Anterior cingulate cortex (tissue), 58 donors: ENCODE results near the gene ACSBG1.
"Not testable (repeated sequence)": the region's sequence is repeated elsewhere in the genome, so short reads cannot be mapped to it uniquely, and the experiment has no call there.

Experiments
- DNase-seq, 58 donors: peaks; one replicate each; lab custom pipeline; 2025; lab: John Stamatoyannopoulos, UW

The ACSBG1 gene

DNA sequence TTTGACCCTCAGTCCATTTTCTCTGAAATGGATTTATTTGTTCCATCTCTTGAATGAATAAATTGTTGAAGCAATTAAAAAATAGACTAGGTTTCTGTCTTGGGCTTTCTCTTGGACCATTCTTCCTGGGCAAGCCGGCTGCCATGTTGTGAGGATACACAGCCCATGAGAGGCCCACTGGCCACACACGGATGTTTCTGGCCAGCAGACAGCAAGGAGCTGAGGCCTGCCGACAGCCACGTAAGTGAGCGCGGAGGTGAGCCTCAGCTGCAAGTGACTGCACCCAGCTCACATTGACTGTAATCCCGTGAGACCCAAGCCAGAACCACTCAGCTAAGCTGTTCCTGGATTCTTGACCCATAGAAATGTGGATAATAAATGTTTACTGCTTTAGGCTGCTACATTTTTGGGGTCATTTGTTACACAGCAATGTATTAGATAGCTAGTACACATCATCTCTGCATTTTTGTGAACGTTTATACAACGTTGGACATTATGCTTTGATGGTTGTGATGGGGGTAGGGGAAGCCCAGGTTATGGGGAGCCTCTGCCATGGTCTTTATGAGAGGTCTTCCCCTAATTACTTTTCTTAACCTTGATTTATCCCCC is 62.4 kb downstream of the ACSBG1 start:
- no peak for DNase-seq

- DNase-seq: no peak
Measured at GRCh38 chr15:78170848-78171773, 63.3 kb downstream of the ACSBG1 start.

DNA sequence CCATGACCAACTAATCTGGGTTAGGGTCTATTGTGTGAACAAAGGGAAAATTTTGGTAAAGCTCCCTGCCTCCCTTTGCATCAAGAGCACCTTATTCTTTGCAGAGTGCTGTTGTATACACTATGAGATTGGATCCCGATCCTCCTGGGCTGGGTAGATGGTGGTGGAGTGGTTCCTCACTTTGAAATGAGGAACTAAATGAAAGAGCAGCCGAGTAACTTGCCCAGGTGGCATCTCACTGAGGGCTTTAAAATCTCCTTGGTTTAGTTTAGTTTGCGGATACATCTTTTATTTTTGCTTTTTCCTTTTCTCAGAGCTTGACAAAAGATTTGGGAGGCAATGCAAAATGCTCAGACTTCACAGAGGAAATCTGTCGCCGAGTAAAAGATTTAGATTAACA is 65.8 kb downstream of the ACSBG1 start:
- no peak for DNase-seq

DNA sequence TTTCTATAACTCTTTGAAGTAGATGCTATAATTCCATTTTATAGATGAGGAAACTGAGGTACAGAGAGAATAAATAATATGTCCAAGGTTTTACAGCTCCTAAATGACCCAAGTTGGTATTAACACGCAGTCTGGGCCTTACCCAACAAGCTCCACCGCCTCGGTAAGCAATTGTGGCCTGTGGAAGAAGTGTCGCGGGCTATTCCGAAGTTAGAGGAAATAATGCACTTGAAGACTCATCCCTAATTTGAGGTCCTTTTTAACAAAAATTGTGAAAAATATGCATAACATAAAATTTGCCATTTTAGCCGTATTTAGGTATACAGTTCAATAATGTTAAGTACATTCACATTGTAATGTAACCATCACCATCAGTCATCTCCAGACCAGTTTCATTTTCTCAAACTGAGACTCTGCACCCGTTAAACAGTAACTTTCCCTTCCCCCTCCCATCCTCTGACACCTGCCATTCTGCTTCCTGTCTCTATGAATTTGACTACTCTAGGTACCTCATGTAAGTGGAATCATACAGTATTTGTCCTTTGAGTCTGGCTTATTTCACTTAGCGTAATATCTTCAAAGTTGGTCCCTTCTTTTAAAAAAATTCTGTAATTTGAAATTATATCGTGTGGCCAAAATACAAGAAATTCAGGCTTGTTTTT is 67.0 kb downstream of the ACSBG1 start:
- no peak for DNase-seq

DNA sequence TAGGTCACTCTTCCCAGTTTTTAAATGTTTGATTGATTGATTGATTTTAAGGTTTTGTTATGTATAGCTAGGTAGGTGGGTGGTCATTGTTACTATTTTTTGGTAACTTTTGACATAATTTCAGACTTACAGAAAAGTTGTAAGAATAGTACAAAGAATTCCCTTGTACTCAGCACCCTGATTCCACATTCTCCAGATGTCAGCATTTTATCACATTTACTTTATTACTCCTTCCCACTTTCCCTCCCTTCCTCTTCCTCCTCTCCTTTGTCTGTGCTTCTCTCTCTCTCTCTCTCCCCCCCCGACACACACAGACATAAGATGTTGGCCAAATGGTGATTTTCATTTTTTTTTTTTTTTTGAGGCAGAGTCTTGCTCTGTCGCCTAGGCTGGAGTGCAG is 70.4 kb downstream of the ACSBG1 start:
- no peak for DNase-seq

DNA sequence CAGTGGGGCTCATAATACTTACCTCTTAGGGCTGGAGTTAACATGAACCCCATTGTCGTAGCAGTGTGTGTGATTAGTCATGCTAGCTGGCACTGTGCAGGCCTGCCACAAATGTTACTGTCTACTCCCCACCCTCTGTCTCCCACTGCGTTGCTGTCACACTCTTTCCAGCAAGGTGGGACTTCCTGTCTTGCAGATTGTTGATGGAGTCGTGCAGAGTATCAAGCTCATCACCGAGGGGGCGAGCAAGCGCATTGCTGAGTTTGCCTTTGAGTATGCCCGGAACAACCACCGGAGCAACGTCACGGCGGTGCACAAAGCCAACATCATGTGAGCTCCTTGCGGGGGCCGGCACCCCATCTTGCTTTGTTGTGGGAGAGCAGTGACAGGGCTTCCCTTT is 72.3 kb downstream of the ACSBG1 start:
- DNase-seq: peak in 38 of 58 donors; percentile 9 to 77 (median 26)

DNA sequence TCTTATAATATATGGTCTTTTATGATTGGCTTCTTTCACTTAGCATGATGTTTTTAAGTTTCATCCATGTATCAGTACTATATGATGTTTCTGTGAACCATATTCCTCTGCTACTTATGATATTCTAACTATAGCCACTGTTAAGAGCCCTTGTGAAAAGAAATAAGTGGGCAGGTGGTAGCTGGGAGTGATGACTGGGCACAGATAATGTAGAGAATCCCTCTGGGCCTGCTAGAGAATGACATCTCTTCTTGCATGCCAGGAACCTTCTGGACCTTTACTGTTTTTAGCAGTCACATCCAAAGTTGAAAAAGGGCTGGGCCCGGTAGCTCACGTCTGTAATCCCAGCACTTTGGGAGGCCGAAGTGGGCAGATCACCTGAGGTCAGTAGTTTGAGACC is 75.0 kb downstream of the ACSBG1 start:
- no peak for DNase-seq

GRCh38 chr15:78157203-78157602 is 77.2 kb downstream of the ACSBG1 start:
- DNase-seq: no peak

GRCh38 chr15:78156653-78157052 is 77.7 kb downstream of the ACSBG1 start:
- DNase-seq: no peak

- DNase-seq: no peak
Measured at GRCh38 chr15:78155355-78155939, 78.9 kb downstream of the ACSBG1 start.

DNA sequence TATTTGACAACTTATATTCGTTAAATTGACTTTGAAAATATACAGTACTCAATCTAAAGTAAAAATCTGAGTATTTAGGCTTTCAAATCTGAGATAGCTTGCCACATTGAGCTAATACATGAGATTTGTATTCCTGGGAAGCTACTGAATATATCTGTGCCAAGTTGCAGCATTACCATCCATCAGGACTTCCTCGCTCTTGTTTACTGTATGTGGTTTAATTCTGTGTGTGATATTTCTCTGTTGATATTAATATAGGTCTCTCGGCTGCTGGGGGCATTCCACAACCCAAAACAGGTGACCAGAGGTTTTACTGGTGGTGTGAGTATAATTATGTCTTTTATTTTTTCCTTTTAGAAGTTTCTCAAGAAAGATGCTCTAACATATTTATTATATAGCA is 79.4 kb downstream of the ACSBG1 start:
- DNase-seq: no peak

GRCh38 chr15:78151075-78151474 is 83.3 kb downstream of the ACSBG1 start:
- not testable (repeated sequence) for DNase-seq

DNA sequence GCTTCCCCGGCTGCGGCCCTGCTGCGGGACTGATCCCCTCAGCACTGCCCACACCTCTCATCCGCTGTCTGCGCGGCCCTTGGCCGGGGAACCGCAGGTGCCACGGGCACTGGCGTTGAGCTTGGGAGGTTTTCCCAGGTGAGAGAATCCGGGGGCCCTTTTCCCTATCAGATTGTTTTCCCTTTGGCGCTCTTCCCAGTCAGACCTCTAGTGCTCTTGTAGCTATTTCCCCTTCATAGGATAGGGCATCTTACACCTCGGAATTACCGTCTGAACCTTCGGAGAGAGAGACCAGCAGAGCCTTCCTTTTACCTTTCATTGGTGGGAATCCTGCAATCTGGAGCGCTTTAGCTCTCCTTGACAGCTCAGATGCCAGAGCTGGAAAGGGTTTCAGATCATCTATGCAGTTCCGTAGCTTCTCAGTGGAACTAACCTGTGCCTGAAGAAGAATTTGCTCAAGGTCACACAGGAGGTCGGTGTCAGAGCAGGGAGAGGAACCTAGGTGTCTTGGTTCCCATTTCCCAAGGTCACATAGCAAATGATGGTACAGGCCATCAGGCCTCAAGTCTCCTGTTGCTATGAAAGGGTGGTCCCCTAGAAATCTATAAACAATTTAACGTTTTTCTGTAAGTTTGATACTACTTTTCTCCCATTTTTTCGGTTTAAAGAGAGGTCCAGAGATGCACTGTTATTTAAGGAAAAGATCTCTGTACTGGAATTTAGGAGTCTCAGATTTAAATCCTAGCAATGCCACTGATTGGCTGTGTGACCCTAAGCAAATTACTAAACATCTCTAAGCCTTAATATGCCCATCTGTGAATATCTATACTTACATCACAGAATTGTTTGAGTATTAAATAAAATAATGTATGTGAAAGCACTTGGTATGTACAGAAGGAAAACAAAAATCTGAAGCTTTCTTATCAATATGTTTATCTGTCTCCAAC is 84.3 kb downstream of the ACSBG1 start:
- DNase-seq: peak in 2 of 58 donors; percentile 36 to 37

GRCh38 chr15:78149068-78149804 is 85.1 kb downstream of the ACSBG1 start, which contains the start of gene IDH3A:
Gene IDH3A (plus strand): TSS chr15:78149362. CDS start chr15:78149404, 42 bp downstream.
- DNase-seq: peak; percentile 80 to 99 (median 98)

GRCh38 chr15:78148392-78149067 is 85.8 kb downstream of the ACSBG1 start:
- DNase-seq: no peak

- DNase-seq: no peak
Measured at GRCh38 chr15:78147566-78147965, 86.8 kb downstream of the ACSBG1 start.

- DNase-seq: no peak
Measured at GRCh38 chr15:78146425-78147154, 87.8 kb downstream of the ACSBG1 start.

- DNase-seq: no peak
Measured at GRCh38 chr15:78142332-78142731, 92.0 kb downstream of the ACSBG1 start.
